Fibroblast of upper back skin (primary cell): ENCODE measurements around the gene FAM3B.

ENCODE experiments used
- DNase-seq: peaks from one replicate; pipeline ENCODE4 v3.0.0-alpha.2; 2013

FAM3B gene

GRCh38 chr21:41321211-41321907 lies 4.8 kb downstream of the FAM3B start:
- DNase-seq: no peak

- DNase-seq: no peak
Observed at GRCh38 chr21:41321908-41322495, 5.4 kb downstream of the FAM3B start.

GRCh38 chr21:41322496-41323382 lies 6.1 kb downstream of the FAM3B start:
- DNase-seq: no peak

- DNase-seq: no peak
Observed at GRCh38 chr21:41325138-41325912, 8.7 kb downstream of the FAM3B start.

- no peak for DNase-seq
Observed at GRCh38 chr21:41326414-41327080, 9.9 kb downstream of the FAM3B start.

GRCh38 chr21:41327753-41328152 lies 11.2 kb downstream of the FAM3B start:
- no peak for DNase-seq

- peak; percentile 23 for DNase-seq
Observed at GRCh38 chr21:41328660-41329607, 12.3 kb downstream of the FAM3B start.

- DNase-seq: no peak
Observed at GRCh38 chr21:41333752-41334151, 17.2 kb downstream of the FAM3B start.

- no peak for DNase-seq
Observed at GRCh38 chr21:41337515-41337914, 20.9 kb downstream of the FAM3B start.

GRCh38 chr21:41338455-41338854 lies 21.9 kb downstream of the FAM3B start:
- DNase-seq: no peak

- DNase-seq: no peak
Observed at GRCh38 chr21:41342035-41342434, 25.4 kb downstream of the FAM3B start.

GRCh38 chr21:41344146-41344545 lies 27.5 kb downstream of the FAM3B start:
- no peak for DNase-seq

GRCh38 chr21:41345356-41345755 lies 28.8 kb downstream of the FAM3B start:
- no peak for DNase-seq

- DNase-seq: no peak
Observed at GRCh38 chr21:41345934-41346685, 29.5 kb downstream of the FAM3B start.

- DNase-seq: no peak
Observed at GRCh38 chr21:41346758-41347157, 30.2 kb downstream of the FAM3B start.

GRCh38 chr21:41348434-41348833 lies 31.8 kb downstream of the FAM3B start:
- no peak for DNase-seq

GRCh38 chr21:41349126-41349525 lies 32.5 kb downstream of the FAM3B start:
- no peak for DNase-seq

- DNase-seq: no peak
Observed at GRCh38 chr21:41349619-41350390, 33.2 kb downstream of the FAM3B start.

GRCh38 chr21:41350436-41351155 lies 34.0 kb downstream of the FAM3B start:
- no peak for DNase-seq
